ENCODE measurements around the gene AMBRA1.

Gene AMBRA1

GRCh38 chr11:46593550-46594373, at the start of gene AMBRA1:
TSS of gene AMBRA1 (minus strand) at chr11:46594023. CDS start at chr11:46548380, 45,643 bp downstream.
- DNase-seq, result peak; percentile 76

GRCh38 chr11:46643531-46643930, 49.7 kb upstream of the AMBRA1 start:
- DNase-seq, result no peak

GRCh38 chr11:46642627-46643335, 49.0 kb upstream of the AMBRA1 start:
- no peak for DNase-seq

- DNase-seq, result no peak
Observed at GRCh38 chr11:46641639-46642038, 47.8 kb upstream of the AMBRA1 start.

GRCh38 chr11:46640036-46640788, 46.4 kb upstream of the AMBRA1 start:
- no peak for DNase-seq

GRCh38 chr11:46639197-46639839, 45.5 kb upstream of the AMBRA1 start:
- no peak for DNase-seq

GRCh38 chr11:46637546-46637945, 43.7 kb upstream of the AMBRA1 start:
- no peak for DNase-seq

GRCh38 chr11:46635557-46636139, 41.8 kb upstream of the AMBRA1 start:
- no peak for DNase-seq

- DNase-seq, result no peak
Observed at GRCh38 chr11:46633291-46634217, 39.7 kb upstream of the AMBRA1 start.

- no peak for DNase-seq
Observed at GRCh38 chr11:46632502-46632901, 38.7 kb upstream of the AMBRA1 start.

- no peak for DNase-seq
Observed at GRCh38 chr11:46631676-46632075, 37.9 kb upstream of the AMBRA1 start.

GRCh38 chr11:46630237-46630636, 36.4 kb upstream of the AMBRA1 start:
- DNase-seq, result no peak

GRCh38 chr11:46628961-46629360, 35.1 kb upstream of the AMBRA1 start:
- no peak for DNase-seq

- DNase-seq, result no peak
Observed at GRCh38 chr11:46625406-46625805, 31.6 kb upstream of the AMBRA1 start.

- no peak for DNase-seq
Observed at GRCh38 chr11:46618837-46619236, 25.0 kb upstream of the AMBRA1 start.

- DNase-seq, result no peak
Observed at GRCh38 chr11:46617972-46618314, 24.1 kb upstream of the AMBRA1 start.

GRCh38 chr11:46617134-46617971, 23.5 kb upstream of the AMBRA1 start, which contains the start of the genes ATG13 and HARBI1:
TSS of gene ATG13 (plus strand) at chr11:46617553. CDS start at chr11:46644292, 26,739 bp downstream.
TSS of gene HARBI1 (minus strand) at chr11:46617227. CDS start at chr11:46616237, 990 bp downstream.
- peak; percentile 88 for DNase-seq

GRCh38 chr11:46616551-46617133, 22.8 kb upstream of the AMBRA1 start:
- no peak for DNase-seq

- no peak for DNase-seq
Observed at GRCh38 chr11:46615756-46616155, 21.9 kb upstream of the AMBRA1 start.

- DNase-seq, result no peak
Observed at GRCh38 chr11:46612326-46612725, 18.5 kb upstream of the AMBRA1 start.

Measured in NCI-H146 (cell line).